Vagina (tissue), 2 donors: ENCODE results near the gene TMEM8B. TPM values are rescaled to one million over a fixed set of nuclear protein-coding genes. Genes with fewer than 3 reads are reported as not detected.

Experiments
- DNase-seq, 2 donors: peaks; one replicate each; pipeline ENCODE4 v3.0.0-alpha.2; 2017; ENCODE audit errors: extremely low spot score in 2 of 2
- H3K27ac ChIP-seq: fragments of 200-600 bp; sonication (generic); one replicate; pipeline ENCODE4 v1.5.1; 2019
- H3K27me3 ChIP-seq: fragments of 200-600 bp; sonication (generic); one replicate; pipeline ENCODE4 v1.5.1; 2019
- H3K36me3 ChIP-seq, 2 donors: fragments of 200-600 bp; sonication (generic); one replicate each; pipeline ENCODE4 v1.5.1; 2017 to 2019
- H3K4me1 ChIP-seq: fragments of 200-600 bp; sonication (generic); one replicate; pipeline ENCODE4 v1.5.1; 2019
- H3K4me3 ChIP-seq, 2 donors: fragments of 200-600 bp; sonication (generic); 1 replicate in 1 of 2; 2 replicates in 1 of 2; pipeline ENCODE4 v1.5.1; 2016 to 2019
- H3K9me3 ChIP-seq: fragments of 200-600 bp; sonication (generic); one replicate; pipeline ENCODE4 v1.5.1; 2019
- CTCF ChIP-seq, 3 experiments: fragments of 450-650 bp in 2 of 3; fragments of 200-600 bp in 1 of 3; sonication (generic) in 1 of 3; IDR thresholded peaks; one replicate each; pipeline ENCODE4 v1.5.1; 2017 to 2019; ENCODE audit warnings: antibody characterized with exemption in 3 of 3, mild to moderate bottlenecking in 2 of 3, moderate library complexity in 2 of 3
- POLR2A ChIP-seq, 2 donors: fragments of 450-650 bp; IDR thresholded peaks; one replicate each; pipeline ENCODE4 v1.6.1; 2017; ENCODE audit warnings: antibody characterized with exemption in 2 of 2, mild to moderate bottlenecking in 2 of 2, moderate library complexity in 2 of 2
- POLR2AphosphoS5 ChIP-seq, 2 donors: sonication (generic); formaldehyde crosslinking; IDR thresholded peaks; one replicate each; pipeline ENCODE4 v1.9.0; 2017; ENCODE audit warnings: antibody characterized with exemption in 2 of 2, mild to moderate bottlenecking in 2 of 2, low read depth in 1 of 2; ENCODE audit not compliant: insufficient read depth in 1 of 2
- intact Hi-C: fragments of 100-400 bp; cut with DNase I; formaldehyde crosslinking; loops from one replicate; pipeline ENCODE4 v1.15.1; 2023
- total RNA-seq: library from RNA; depleted of rRNA; stranded (reverse); fragments of >200 nt; gene quantifications from one replicate; pipeline ENCODE4 v1.2.3, GENCODE V29; 2016

Gene TMEM8B
- total RNA-seq, 1 donor from 2014 or later: 11.3 TPM

GRCh38 chr9:35899021-35899420, 70.0 kb downstream of the TMEM8B start:
- no peak overlapping the region for H3K27ac ChIP-seq
- DNase-seq: no peak
- TF ChIP-seq CTCF (IDR thresholded peaks at IDR 0.05) (no peak), POLR2A (IDR thresholded peaks at IDR 0.05) (no peak), POLR2AphosphoS5 (IDR thresholded peaks at IDR 0.05; ENCODE audit: insufficient read depth in 1 of 2, low read depth in 1 of 2) (no peak)
- H3K9me3 ChIP-seq: no peaks in the 10 kb centered on the region
- no peaks in the 10 kb centered on the region for H3K36me3 ChIP-seq
- no peak overlapping the region for H3K4me3 ChIP-seq
- H3K4me1 ChIP-seq: no peaks in the 10 kb centered on the region
- intact Hi-C loops: no loop called here
- no peaks in the 10 kb centered on the region for H3K27me3 ChIP-seq

- intact Hi-C loops: no loop called here
- no peak overlapping the region for H3K4me3 ChIP-seq
- H3K27me3 ChIP-seq: no peaks in the 10 kb centered on the region
- no peaks in the 10 kb centered on the region for H3K36me3 ChIP-seq
- TF ChIP-seq POLR2A (IDR thresholded peaks at IDR 0.05) (no peak), CTCF (IDR thresholded peaks at IDR 0.05) (peak; percentile 37 to 83 (median 82)), POLR2AphosphoS5 (IDR thresholded peaks at IDR 0.05; ENCODE audit: insufficient read depth in 1 of 2, low read depth in 1 of 2) (no peak)
- H3K4me1 ChIP-seq: peaks cover 39% of the 10 kb centered on the region
- H3K9me3 ChIP-seq: no peaks in the 10 kb centered on the region
- no peak for DNase-seq
- no peak overlapping the region for H3K27ac ChIP-seq
These were observed 74.0 kb downstream of the TMEM8B start for GRCh38 chr9:35903049-35903448.

GRCh38 chr9:35904338-35904737, 75.3 kb downstream of the TMEM8B start:
- no peak for DNase-seq
- no peaks in the 10 kb centered on the region for H3K36me3 ChIP-seq
- no peak overlapping the region for H3K4me3 ChIP-seq
- H3K4me1 ChIP-seq: peaks cover 52% of the 10 kb centered on the region
- H3K9me3 ChIP-seq: no peaks in the 10 kb centered on the region
- intact Hi-C loops: no loop called here
- TF ChIP-seq CTCF (IDR thresholded peaks at IDR 0.05): no peak
- no peaks in the 10 kb centered on the region for H3K27me3 ChIP-seq
- peak overlapping the region; percentile 97 for H3K27ac ChIP-seq

GRCh38 chr9:35905051-35905781, 76.2 kb downstream of the TMEM8B start:
- intact Hi-C loops: loop anchor here (5.0 kb wide), 1 partner anchor 42 kb away; no protein-coding TSS in a partner anchor
- no peaks in the 10 kb centered on the region for H3K27me3 ChIP-seq
- TF ChIP-seq CTCF (IDR thresholded peaks at IDR 0.05) (no peak), POLR2AphosphoS5 (IDR thresholded peaks at IDR 0.05; ENCODE audit: insufficient read depth in 1 of 2, low read depth in 1 of 2) (no peak), POLR2A (IDR thresholded peaks at IDR 0.05) (no peak)
- H3K27ac ChIP-seq: peak overlapping the region; percentile 97
- peaks cover 61% of the 10 kb centered on the region for H3K4me1 ChIP-seq
- DNase-seq: no peak
- no peaks in the 10 kb centered on the region for H3K36me3 ChIP-seq
- no peak overlapping the region for H3K4me3 ChIP-seq
- H3K9me3 ChIP-seq: no peaks in the 10 kb centered on the region

GRCh38 chr9:35905912-35906679, 77.1 kb downstream of the TMEM8B start, which contains the start of gene HRCT1:
TSS of gene HRCT1 (plus strand) at chr9:35906202. CDS start at chr9:35906288, 86 bp downstream.
- H3K4me1 ChIP-seq: peaks cover 70% of the 10 kb centered on the region
- intact Hi-C loops: loop anchor here (5.0 kb wide), 1 partner anchor 41 kb away; no protein-coding TSS in a partner anchor
- H3K4me3 ChIP-seq: peak within 1 kb of the TSS; percentile 21 to 31

More at GRCh38 chr9:35905912-35906679, 77.1 kb downstream of the TMEM8B start, which contains the start of gene HRCT1:
- DNase-seq: peak in 1 of 2 donors; percentile 95
- Histone ChIP-seq H3K9me3 (no peaks in the 10 kb centered on the region), H3K27me3 (no peaks in the 10 kb centered on the region), H3K27ac (peak within 1 kb of the TSS; percentile 97), H3K36me3 (no peaks in the 10 kb centered on the region)
- TF ChIP-seq POLR2A (IDR thresholded peaks at IDR 0.05) (no peak), CTCF (IDR thresholded peaks at IDR 0.05) (no peak), POLR2AphosphoS5 (IDR thresholded peaks at IDR 0.05; ENCODE audit: insufficient read depth in 1 of 2, low read depth in 1 of 2) (peak; percentile 79 to 80)
